GM21447 (cell line): ENCODE data around the gene ATG7.
"Not testable (repeated sequence)": the region's sequence is repeated elsewhere in the genome, so short reads cannot be mapped to it uniquely, and the experiment has no call there.

Experiments used
- ATAC-seq: cut with Tn5 transposase; IDR thresholded peaks from one replicate; pipeline ENCODE4 v1.9.1; 2021; ENCODE audit not compliant: unreplicated experiment

The ATG7 gene

DNA sequence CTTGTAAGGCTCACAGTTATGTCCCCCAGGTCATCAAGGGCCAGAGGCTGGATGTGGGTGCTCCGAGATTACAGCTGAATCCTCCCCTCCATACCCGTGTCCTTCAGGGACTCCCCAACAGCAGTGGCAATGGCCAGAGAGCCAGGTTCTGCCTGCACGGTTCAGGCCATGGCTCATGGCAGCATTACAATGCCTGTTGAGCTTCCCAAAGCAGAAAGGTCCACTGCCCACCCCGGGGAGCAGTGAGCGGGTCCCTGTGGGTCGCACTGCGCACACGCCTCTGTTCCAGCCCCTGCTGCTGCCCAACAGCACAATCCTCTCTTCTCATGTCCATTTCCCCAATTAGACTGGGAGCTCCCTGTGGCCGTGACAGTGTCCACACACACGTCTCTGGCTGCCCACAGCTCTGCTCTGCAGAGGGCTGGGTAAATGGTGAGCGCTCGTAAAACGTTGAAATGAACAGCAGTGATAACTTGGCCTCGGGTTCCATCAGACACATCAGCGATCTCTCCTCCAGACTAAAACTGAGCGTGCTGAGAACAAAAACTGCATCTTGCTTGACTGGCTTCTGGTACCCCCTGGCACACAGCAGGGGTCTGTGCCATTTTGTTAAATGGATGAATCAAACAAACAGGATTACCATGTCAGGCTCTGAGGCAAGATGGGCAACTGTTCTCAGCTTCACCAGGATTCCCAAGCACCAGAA lies 291.1 kb downstream of the ATG7 start:
- ATAC-seq = no peak

GRCh38 chr3:11563865-11564185 lies 291.6 kb downstream of the ATG7 start:
- no peak for ATAC-seq

DNA sequence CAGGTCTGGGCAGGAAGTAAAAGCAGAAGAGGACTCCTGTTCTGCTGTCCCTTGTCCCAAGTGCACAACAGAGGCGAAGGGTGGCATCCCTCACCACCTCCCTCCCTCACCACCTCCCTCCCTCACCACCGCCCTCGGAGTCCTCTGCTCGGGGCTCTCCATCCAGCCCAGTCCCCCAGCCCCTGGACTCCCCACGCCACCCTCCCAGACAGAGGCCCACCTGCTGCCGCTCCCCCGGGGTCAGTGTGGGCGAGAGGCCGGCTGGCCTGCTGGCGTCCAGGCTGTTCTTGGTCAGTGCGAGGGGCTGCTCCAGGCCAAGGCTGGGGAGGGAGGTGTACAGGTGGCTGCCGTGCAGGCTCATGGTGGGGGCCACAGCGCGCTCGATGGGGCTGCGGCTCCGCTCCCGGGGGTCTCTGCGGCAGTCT lies 292.4 kb downstream of the ATG7 start:
- ATAC-seq = no peak

DNA sequence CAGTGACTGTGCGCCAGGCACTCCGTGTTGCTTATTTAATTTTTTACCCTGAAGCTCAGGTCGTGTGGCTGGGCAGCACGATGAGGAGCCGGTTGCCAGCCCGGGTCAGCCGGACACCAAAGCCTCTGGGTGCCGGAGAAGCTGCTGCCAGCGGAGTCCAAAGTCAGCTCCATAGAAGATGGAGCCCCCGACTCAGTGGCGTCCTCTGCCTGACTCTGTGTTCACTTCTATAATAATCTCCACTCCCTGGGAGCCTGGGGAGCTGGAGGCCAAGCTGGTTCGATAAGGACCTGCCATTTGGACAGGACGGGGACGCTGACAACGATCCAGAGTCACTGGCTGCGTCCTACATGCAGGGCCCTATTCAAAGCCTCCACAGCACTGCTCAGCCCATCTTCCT lies 292.9 kb downstream of the ATG7 start:
- ATAC-seq = no peak

DNA sequence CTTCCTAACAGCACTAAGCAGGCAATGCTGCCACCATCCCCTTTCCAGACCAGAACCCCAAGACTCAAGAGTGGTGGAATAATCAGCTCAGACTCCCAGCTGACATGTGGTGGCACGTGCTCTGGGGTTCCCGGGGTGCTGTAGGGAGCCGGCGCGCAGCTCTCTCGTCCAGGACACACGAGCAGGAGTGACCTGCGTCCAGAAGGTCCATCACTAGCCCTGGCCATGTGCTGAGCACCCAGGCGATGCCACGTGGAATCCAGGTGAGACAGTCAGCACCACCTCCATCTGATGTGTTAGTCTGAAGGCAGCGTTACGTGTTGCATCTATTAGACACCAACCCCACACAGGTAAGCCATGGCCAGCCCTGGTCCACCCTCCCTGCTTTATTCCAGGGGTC lies 293.3 kb downstream of the ATG7 start:
- ATAC-seq = no peak

- no peak for ATAC-seq
These were observed 293.7 kb downstream of the ATG7 start for GRCh38 chr3:11565932-11566331.

DNA sequence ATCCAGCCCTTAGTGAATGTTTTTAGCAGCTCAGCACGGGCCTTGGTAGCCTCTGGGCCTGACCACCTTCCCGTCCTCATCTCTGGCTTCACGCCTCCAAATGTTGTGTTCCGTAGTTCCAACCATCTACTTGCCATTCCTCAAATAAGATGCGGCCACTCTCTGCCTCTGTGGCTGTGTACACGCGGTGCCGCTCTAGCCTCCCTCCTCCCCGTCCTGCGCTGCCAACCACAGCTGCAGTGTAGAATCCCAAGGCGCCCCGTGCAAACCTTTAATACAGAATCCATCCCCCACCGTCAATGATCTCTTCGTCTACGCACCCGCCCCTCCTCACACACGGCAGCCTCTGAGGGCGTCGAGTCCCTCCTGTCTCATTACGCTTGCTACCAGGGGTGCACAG lies 294.3 kb downstream of the ATG7 start:
- no peak for ATAC-seq

GRCh38 chr3:11566916-11567315 lies 294.7 kb downstream of the ATG7 start:
- ATAC-seq = no peak

- no peak for ATAC-seq
These were observed 295.6 kb downstream of the ATG7 start for GRCh38 chr3:11567516-11568467.

DNA sequence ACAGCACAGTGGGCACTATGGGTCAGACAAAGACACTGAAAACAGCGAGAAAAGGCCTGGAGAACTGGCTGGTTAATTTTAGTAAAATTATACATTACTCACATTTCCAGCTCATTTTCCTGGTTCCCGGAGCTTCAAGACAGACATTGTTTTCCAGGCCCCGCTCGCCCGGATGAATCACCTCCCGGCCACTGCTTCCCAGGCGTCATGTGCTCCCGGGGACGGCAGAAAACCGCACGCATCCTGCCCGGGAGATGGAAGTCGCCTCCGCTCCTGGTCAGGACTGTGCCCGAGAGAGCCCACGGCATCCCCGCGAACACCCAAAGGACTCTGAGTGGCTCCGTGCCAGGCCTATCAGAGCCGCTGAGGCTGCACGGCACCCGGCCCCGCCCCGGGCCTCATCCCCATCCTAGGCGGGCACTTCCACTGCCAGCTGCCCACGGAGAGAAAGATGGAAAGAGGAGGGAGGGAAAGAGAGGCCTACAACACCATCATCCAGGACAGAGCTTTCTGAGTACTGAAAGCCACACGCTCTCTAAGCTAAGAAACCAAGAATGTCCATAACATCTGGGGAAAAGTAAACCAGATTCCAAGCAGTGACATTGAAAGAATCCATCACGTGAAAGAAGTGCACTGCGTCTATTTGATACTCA lies 296.4 kb downstream of the ATG7 start:
- ATAC-seq = no peak

- no peak for ATAC-seq
These were observed 297.1 kb downstream of the ATG7 start for GRCh38 chr3:11569156-11569741.

DNA sequence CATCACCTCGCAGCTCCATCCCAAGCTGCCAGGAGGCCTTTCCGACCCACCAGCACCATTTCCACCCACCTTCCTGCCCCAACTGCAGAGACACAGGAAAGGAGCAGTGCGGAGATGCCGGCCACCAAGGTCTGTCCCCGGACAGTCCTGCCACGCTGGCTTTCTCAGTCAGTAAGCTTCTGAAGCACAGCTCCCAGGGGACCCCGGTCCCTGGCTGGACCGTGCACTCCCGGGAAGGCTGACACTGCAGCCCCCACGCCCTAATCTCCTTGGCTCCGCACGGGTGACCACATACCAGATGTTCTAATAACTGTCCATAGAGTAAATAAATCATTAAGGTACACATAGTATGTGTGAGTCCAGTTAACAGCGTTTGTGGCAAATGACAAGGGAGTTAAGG lies 298.1 kb downstream of the ATG7 start:
- ATAC-seq = no peak

- no peak for ATAC-seq
These were observed 298.7 kb downstream of the ATG7 start for GRCh38 chr3:11570789-11571495.

DNA sequence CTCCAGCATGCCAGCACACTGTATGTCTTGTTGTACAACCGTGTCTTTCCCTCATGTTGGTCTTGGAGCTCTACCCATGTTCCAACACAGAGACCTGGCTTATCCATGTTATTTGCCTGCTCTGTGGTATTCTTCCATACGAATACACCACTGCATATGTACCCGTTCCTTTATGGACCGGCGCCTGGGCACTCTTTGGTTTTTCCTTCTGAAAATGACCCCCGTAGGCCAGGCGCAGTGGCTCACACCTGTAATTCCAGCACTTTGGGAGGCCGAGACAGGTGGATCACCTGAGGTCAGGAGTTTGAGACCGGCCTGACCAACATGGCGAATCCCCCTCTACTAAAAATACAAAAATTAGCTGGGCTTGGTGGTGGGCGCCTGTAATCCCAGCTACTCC lies 300.5 kb downstream of the ATG7 start:
- ATAC-seq = not testable (repeated sequence)

GRCh38 chr3:11574981-11575669 lies 302.9 kb downstream of the ATG7 start:
- ATAC-seq = no peak

GRCh38 chr3:11575677-11576076 lies 303.5 kb downstream of the ATG7 start:
- ATAC-seq = no peak

- no peak for ATAC-seq
These were observed 304.3 kb downstream of the ATG7 start for GRCh38 chr3:11576453-11576852.

GRCh38 chr3:11578169-11578568 lies 306.0 kb downstream of the ATG7 start:
- ATAC-seq = no peak

DNA sequence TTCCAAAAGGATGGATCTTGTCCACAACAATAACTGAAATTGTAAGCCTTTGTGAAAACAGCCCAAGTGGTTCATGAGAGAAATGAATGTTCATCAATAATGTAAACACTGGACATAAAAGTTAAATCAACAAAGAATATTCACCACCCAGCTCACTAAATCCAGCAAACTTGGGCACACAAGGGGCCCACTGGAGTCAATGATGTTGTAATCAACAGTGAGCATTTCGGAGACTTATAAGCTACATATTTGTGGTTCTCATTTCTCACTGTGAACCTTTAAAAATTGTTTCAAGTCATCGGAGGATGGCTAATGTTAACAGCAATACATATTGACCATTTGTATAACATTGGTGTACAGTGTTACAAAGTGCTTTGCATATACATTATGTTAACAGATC lies 308.4 kb downstream of the ATG7 start:
- ATAC-seq = no peak
